H9 (cell line): ENCODE measurements around the gene ANGPTL8. TPM values are rescaled to one million over a fixed set of nuclear protein-coding genes. Genes with fewer than 3 reads are reported as not detected.

Source experiments
- DNase-seq: peaks from one replicate; pipeline ENCODE4 v3.0.0-alpha.2; 2017
- H2AFZ ChIP-seq: one replicate; pipeline ENCODE4 v1.6.1; 2013; ENCODE audit warnings: mild to moderate bottlenecking, low read length, control low read depth, moderate library complexity
- H2AK5ac ChIP-seq: 2 replicates; pipeline ENCODE4 v1.6.1; 2013; ENCODE audit warnings: low read length, control low read depth, mixed read lengths; ENCODE audit not compliant: insufficient read length
- H2BK120ac ChIP-seq: one replicate; pipeline ENCODE4 v1.6.1; 2013; ENCODE audit warnings: low read depth, mild to moderate bottlenecking, low read length, control low read depth, inconsistent platforms; ENCODE audit not compliant: poor library complexity, severe bottlenecking
- H2BK12ac ChIP-seq: 2 replicates; pipeline ENCODE4 v1.6.1; 2013; ENCODE audit warnings: low read length, control low read depth, mixed read lengths, low read depth; ENCODE audit not compliant: insufficient read length
- H2BK15ac ChIP-seq: 2 replicates; pipeline ENCODE4 v1.6.1; 2013; ENCODE audit warnings: low read depth, low read length, control low read depth
- H2BK20ac ChIP-seq: one replicate; pipeline ENCODE4 v1.6.1; 2013; ENCODE audit warnings: low read depth, mild to moderate bottlenecking, low read length, control low read depth, inconsistent platforms; ENCODE audit not compliant: poor library complexity, severe bottlenecking
- H2BK5ac ChIP-seq: 2 replicates; pipeline ENCODE4 v1.6.1; 2013; ENCODE audit warnings: low read length, control low read depth, mixed read lengths; ENCODE audit not compliant: insufficient read length
- H3K14ac ChIP-seq: 2 replicates; pipeline ENCODE4 v1.6.1; 2013; ENCODE audit warnings: low read length, control low read depth; ENCODE audit not compliant: insufficient read depth
- H3K18ac ChIP-seq: 2 replicates; pipeline ENCODE4 v1.6.1; 2013; ENCODE audit warnings: low read depth, mild to moderate bottlenecking, mixed read lengths, low read length, control low read depth; ENCODE audit not compliant: insufficient read length
- H3K23ac ChIP-seq: 2 replicates; pipeline ENCODE4 v1.6.1; 2013; ENCODE audit warnings: low read length, control low read depth, mixed read lengths, low read depth; ENCODE audit not compliant: insufficient read length
- H3K23me2 ChIP-seq: 2 replicates; pipeline ENCODE4 v1.6.1; 2013; ENCODE audit warnings: low read depth, mild to moderate bottlenecking, mixed read lengths, low read length, control low read depth; ENCODE audit not compliant: insufficient read length, poor library complexity, severe bottlenecking
- H3K27ac ChIP-seq: 2 replicates; pipeline ENCODE4 v1.5.1; 2013; ENCODE audit warnings: low read length, control low read depth, mixed read lengths, low read depth; ENCODE audit not compliant: insufficient read length
- H3K27me3 ChIP-seq: 2 replicates; pipeline ENCODE4 v1.6.1; 2013; ENCODE audit warnings: low read length, control low read depth, inconsistent platforms; ENCODE audit not compliant: insufficient read depth
- H3K4ac ChIP-seq: 2 replicates; pipeline ENCODE4 v1.6.1; 2013; ENCODE audit warnings: low read depth, mild to moderate bottlenecking, control low read depth, inconsistent platforms, low read length, moderate library complexity
- H3K4me1 ChIP-seq: 2 replicates; pipeline ENCODE4 v1.6.1; 2013; ENCODE audit warnings: low read length, control low read depth, inconsistent platforms; ENCODE audit not compliant: insufficient read depth
- H3K4me2 ChIP-seq: 2 replicates; pipeline ENCODE4 v1.6.1; 2013; ENCODE audit warnings: low read length, control low read depth, mixed read lengths; ENCODE audit not compliant: insufficient read length, insufficient read depth
- H3K56ac ChIP-seq: 2 replicates; pipeline ENCODE4 v1.6.1; 2013; ENCODE audit warnings: low read depth, mild to moderate bottlenecking, mixed read lengths, low read length, control low read depth; ENCODE audit not compliant: insufficient read length
- H3K79me1 ChIP-seq: 2 replicates; pipeline ENCODE4 v1.6.1; 2013; ENCODE audit warnings: low read depth, mild to moderate bottlenecking, moderate library complexity, low read length, control low read depth, inconsistent platforms; ENCODE audit not compliant: insufficient read depth, poor library complexity, severe bottlenecking
- H3K79me2 ChIP-seq: 2 replicates; pipeline ENCODE4 v1.6.1; 2013; ENCODE audit warnings: low read length, control low read depth, inconsistent platforms; ENCODE audit not compliant: insufficient read depth
- H3K9ac ChIP-seq: 2 replicates; pipeline ENCODE4 v1.6.1; 2013; ENCODE audit warnings: low read length, control low read depth, mixed read lengths; ENCODE audit not compliant: insufficient read length; ENCODE audit errors: extremely low read depth
- H3K9me3 ChIP-seq: one replicate; pipeline ENCODE4 v1.6.1; 2013; ENCODE audit warnings: low read depth, low read length, inconsistent platforms; ENCODE audit not compliant: control insufficient read depth
- H3T11ph ChIP-seq: one replicate; pipeline ENCODE4 v1.6.1; 2013; ENCODE audit warnings: mild to moderate bottlenecking, low read length, control low read depth, inconsistent platforms
- H4K20me1 ChIP-seq: one replicate; pipeline ENCODE4 v1.6.1; 2013; ENCODE audit not compliant: control insufficient read depth, insufficient read length, insufficient read depth
- H4K5ac ChIP-seq: 2 replicates; pipeline ENCODE4 v1.6.1; 2013; ENCODE audit warnings: low read depth, mild to moderate bottlenecking, mixed read lengths, low read length, control low read depth; ENCODE audit not compliant: insufficient read length
- H4K8ac ChIP-seq: replicated peaks from 2 replicates; pipeline ENCODE4 v1.6.1; 2013; ENCODE audit warnings: low read length, control low read depth, mixed read lengths, low read depth; ENCODE audit not compliant: insufficient read length
- H4K91ac ChIP-seq: 2 replicates; pipeline ENCODE4 v1.6.1; 2013; ENCODE audit warnings: low read depth, mild to moderate bottlenecking, moderate library complexity, mixed read lengths, low read length, control low read depth; ENCODE audit not compliant: insufficient read length
- H3K27ac Mint-ChIP-seq, 3 experiments: 2 replicates in 2 of 3; 3 replicates in 1 of 3; pipeline ENCODE4 v1.8.0; 2020 to 2021; ENCODE audit warnings: mixed read lengths in 3 of 3, mild to moderate bottlenecking in 1 of 3, moderate library complexity in 1 of 3
- H3K27me3 Mint-ChIP-seq: 2 replicates; pipeline ENCODE4 v1.8.0; 2021; ENCODE audit warnings: low read depth, mild to moderate bottlenecking, moderate library complexity, mixed read lengths
- H3K36me3 Mint-ChIP-seq, 3 experiments: 2 replicates in 2 of 3; 3 replicates in 1 of 3; pipeline ENCODE4 v1.8.0; 2020 to 2021; ENCODE audit warnings: low read depth in 3 of 3, mixed read lengths in 3 of 3; ENCODE audit not compliant: insufficient read depth in 1 of 3
- H3K4me1 Mint-ChIP-seq, 2 experiments: 2 replicates each; pipeline ENCODE4 v1.8.0; 2020; ENCODE audit warnings: mixed read lengths in 2 of 2
- H3K4me3 Mint-ChIP-seq, 2 experiments: 2 replicates in 1 of 2; 3 replicates in 1 of 2; pipeline ENCODE4 v1.8.0; 2020 to 2021; ENCODE audit warnings: mild to moderate bottlenecking in 2 of 2, mixed read lengths in 2 of 2, moderate library complexity in 1 of 2
- H3K9me3 Mint-ChIP-seq, 2 experiments: 2 replicates in 1 of 2; 3 replicates in 1 of 2; pipeline ENCODE4 v1.8.0; 2020; ENCODE audit warnings: mild to moderate bottlenecking in 2 of 2, mixed read lengths in 2 of 2, moderate library complexity in 1 of 2
- CTCF ChIP-seq: fragments of 200-600 bp; sonication (generic); conservative IDR thresholded peaks from 3 replicates; pipeline ENCODE4 v1.8.0; 2021; ENCODE audit warnings: antibody characterized with exemption, mild to moderate bottlenecking
- WGBS: extraction: QIAGEN DNeasy Blood & Tissue Kit; methylation state at CpG from one replicate; pipeline ENCODE4 v1.1.7; 2013; ENCODE audit warnings: missing lambda C conversion rate, low lambda C conversion rate, mixed read lengths; ENCODE audit not compliant: insufficient read length; ENCODE audit errors: extremely low coverage; 5-methylcytosine and 5-hydroxymethylcytosine counted together
- total RNA-seq: library from RNA; stranded (reverse); gene quantifications from 2 replicates; pipeline ENCODE4 v1.2.1, GENCODE V29; 2021

ANGPTL8 gene
- total RNA-seq, 1 experiment from 2014 or later = not detected

DNA sequence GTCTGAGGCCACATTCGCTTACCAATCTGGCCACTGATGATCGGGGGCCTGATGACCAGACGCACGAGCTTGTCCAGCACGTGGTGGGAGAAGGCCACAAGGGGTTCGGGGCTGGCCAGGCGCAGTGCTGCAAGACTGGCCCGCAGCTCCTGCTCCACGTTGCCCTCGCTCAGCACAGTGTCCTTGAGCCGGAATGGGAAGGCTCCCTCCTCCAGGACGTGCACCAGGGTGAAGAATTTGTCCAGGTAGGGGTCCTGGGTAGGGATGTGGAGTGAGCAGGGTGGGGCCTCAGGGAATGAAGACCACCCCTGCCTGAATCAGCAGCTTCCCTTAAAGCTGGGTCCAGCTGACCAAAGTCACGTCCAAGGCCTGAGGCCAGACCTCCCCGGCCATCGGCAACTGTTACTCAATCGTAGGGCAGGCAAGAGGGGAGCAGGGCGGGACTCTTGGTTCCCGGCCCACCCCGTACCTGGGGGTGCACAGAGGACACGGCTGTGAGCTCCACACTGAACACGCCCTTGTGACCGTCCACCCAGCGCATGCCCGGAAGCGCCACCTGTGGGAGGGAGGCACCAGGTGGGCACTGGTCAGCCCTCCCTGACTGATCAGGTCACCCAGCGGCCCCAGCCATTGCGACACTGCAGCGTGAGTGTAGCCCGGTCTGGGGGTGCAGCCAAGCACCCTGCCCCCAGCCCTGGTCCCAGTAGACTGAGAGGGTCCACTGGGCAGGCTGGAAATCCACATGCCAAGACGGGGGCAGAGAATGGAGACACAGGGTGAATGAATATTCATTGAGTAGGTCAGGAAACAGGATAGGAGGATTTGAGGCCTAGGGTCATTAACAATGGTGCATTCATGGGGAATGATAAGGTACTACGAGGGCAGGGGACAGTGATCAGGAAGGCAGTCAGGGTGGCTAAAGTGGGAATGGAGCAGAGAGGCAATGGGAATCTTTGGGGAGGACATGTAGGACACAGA, 2.8 kb upstream of the ANGPTL8 start:
- Mint-ChIP-seq H3K9me3 (no peaks in the 10 kb centered on the region), H3K27me3 (no peaks in the 10 kb centered on the region), H3K36me3 (peaks cover 13 to 50% (median 40%) of the 10 kb centered on the region in 3 experiments), H3K4me1 (peaks cover 5% of the 10 kb centered on the region in 2 experiments), H3K27ac (peak overlapping the region in 2 of 3 experiments; percentile 18 to 71; a peak in 3 of 7 replicates), H3K4me3 (no peak overlapping the region)
- Histone ChIP-seq H3T11ph (no peak overlapping the region), H3K14ac (no peak overlapping the region; the same call in 1 of the 2 replicates), H3K4me1 (no peaks in the 10 kb centered on the region), H3K27me3 (no peaks in the 10 kb centered on the region), H3K4me2 (no peak overlapping the region), H4K20me1 (no peaks in the 10 kb centered on the region), H2BK12ac (no peak overlapping the region), H4K5ac (no peak overlapping the region), H2AK5ac (no peak overlapping the region), H3K9me3 (no peaks in the 10 kb centered on the region), H3K23ac (no peak overlapping the region), H2BK20ac (no peak overlapping the region), H3K23me2 (no peaks in the 10 kb centered on the region), H4K8ac (no peak overlapping the region), H2BK120ac (no peak overlapping the region), H3K4ac (no peak overlapping the region), H3K79me2 (no peaks in the 10 kb centered on the region), H2AFZ (no peak overlapping the region), H3K18ac (no peak overlapping the region), H3K9ac (no peak overlapping the region), H3K27ac (no peak overlapping the region), H3K56ac (no peak overlapping the region), H2BK15ac (no peak overlapping the region), H2BK5ac (no peak overlapping the region), H4K91ac (no peak overlapping the region), H3K79me1 (no peaks in the 10 kb centered on the region)
- TF ChIP-seq CTCF = no peak
- no CpG with 5 or more reads among the region's 31 CpGs for WGBS
- DNase-seq = no peak
